Measurements from ENCODE around the gene RPRD1A. TPM values are rescaled to one million over a fixed set of nuclear protein-coding genes. Genes with fewer than 3 reads are reported as not detected.

The RPRD1A gene
- total and polyA plus RNA-seq, 4 donors, result 11.8 to 29.5 (median 16.6) TPM

DNA sequence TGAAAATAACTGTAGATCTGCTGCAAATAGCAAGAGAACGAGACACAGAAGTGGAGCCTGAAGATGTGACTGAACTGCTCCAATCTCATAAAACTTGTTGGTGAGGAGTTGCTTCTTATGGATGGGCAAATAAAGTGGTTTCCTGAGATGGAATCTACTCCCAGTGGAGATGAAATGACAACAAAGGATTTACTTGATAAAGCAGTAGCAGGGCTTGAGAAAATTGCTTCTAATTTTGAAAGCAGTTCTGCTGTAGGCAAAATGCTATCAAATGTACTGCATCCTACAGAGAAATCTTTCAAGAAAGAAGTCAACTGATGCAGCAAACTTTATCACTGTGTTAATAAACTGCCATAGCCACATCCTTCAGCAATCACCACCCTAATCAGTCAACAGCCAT is 44.0 kb downstream of the RPRD1A start:
- H3K9me3 ChIP-seq (ENCODE audit: control insufficient read depth in 4 of 4, low read length in 3 of 4), result no peaks in the 10 kb centered on the region
- TF ChIP-seq RXRA (IDR thresholded peaks at IDR 0.05) (no peak), HNF4A (conservative IDR thresholded peaks at IDR 0.05) (no peak), RAD21 (IDR thresholded peaks at IDR 0.05) (no peak)
- no peaks in the 10 kb centered on the region for H3K27me3 ChIP-seq (ENCODE audit: control insufficient read depth in 4 of 4, insufficient read depth in 4 of 4, low read length in 3 of 4)
- no peak overlapping the region for H3K9ac ChIP-seq (ENCODE audit: low read depth in 1 of 2, low read length in 2 of 2)
- 96% methylated on average over 1 of the region's 1 CpG for WGBS
- H3K4me1 ChIP-seq (ENCODE audit: control insufficient read depth in 4 of 4, insufficient read depth in 4 of 4, low read length in 3 of 4), result no peaks in the 10 kb centered on the region
- H3K36me3 ChIP-seq (ENCODE audit: control insufficient read depth in 4 of 4, insufficient read depth in 3 of 4, low read depth in 1 of 4, low read length in 3 of 4), result peaks cover 4 to 12% (median 10%) of the 10 kb centered on the region in 4 donors
- no peak for DNase-seq (ENCODE audit: low spot score)
- H3K27ac ChIP-seq (ENCODE audit: low read depth in 1 of 2, low read length in 2 of 2), result no peak overlapping the region
- no peak overlapping the region for H3K4me3 ChIP-seq (ENCODE audit: low read depth in 1 of 3, low read length in 3 of 3)

DNA sequence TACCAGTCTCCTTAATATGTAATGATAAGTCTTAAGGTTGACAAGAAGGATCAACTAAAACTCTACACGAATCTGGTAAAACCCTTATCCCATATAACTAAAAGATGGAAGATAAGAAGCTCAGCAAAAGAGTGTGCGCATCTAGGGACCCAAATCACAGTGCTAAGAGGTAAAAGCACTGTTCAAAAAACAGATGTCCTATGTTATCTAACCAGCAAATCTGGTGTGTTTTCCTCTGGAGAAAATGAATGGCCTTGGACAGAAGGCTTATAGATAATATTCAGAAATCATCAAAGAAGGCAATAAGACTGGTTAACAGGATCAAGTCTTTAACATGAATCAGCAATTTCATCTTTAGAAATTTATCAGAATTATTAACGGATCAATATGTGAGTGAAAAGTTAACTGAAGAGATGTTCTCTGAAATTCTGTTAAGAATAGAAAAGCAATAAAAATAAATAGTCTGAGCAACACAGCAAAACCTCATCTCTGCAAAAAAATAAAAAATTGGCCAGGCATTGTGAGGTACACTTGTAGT is 47.1 kb downstream of the RPRD1A start:
- no peaks in the 10 kb centered on the region for H3K4me1 ChIP-seq (ENCODE audit: control insufficient read depth in 4 of 4, insufficient read depth in 4 of 4, low read length in 3 of 4)
- H3K27ac ChIP-seq (ENCODE audit: low read depth in 1 of 2, low read length in 2 of 2), result no peak overlapping the region
- peaks cover under 1 to 4% (median 3%) of the 10 kb centered on the region in 4 donors for H3K36me3 ChIP-seq (ENCODE audit: control insufficient read depth in 4 of 4, insufficient read depth in 3 of 4, low read depth in 1 of 4, low read length in 3 of 4)
- no peak for TF ChIP-seq HNF4G (IDR thresholded peaks at IDR 0.05)
- TF ChIP-seq HNF4A (conservative IDR thresholded peaks at IDR 0.05), result no peak
- TF ChIP-seq, protein P1, sequence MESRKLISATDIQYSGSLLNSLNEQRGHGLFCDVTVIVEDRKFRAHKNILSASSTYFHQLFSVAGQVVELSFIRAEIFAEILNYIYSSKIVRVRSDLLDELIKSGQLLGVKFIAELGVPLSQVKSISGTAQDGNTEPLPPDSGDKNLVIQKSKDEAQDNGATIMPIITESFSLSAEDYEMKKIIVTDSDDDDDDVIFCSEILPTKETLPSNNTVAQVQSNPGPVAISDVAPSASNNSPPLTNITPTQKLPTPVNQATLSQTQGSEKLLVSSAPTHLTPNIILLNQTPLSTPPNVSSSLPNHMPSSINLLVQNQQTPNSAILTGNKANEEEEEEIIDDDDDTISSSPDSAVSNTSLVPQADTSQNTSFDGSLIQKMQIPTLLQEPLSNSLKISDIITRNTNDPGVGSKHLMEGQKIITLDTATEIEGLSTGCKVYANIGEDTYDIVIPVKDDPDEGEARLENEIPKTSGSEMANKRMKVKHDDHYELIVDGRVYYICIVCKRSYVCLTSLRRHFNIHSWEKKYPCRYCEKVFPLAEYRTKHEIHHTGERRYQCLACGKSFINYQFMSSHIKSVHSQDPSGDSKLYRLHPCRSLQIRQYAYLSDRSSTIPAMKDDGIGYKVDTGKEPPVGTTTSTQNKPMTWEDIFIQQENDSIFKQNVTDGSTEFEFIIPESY (IDR thresholded peaks at IDR 0.05), result no peak
- TF ChIP-seq NR2F2 (IDR thresholded peaks at IDR 0.05), result no peak
- TF ChIP-seq, protein P2, sequence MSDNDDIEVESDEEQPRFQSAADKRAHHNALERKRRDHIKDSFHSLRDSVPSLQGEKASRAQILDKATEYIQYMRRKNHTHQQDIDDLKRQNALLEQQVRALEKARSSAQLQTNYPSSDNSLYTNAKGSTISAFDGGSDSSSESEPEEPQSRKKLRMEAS (IDR thresholded peaks at IDR 0.05), result no peak
- TF ChIP-seq, protein P3, sequence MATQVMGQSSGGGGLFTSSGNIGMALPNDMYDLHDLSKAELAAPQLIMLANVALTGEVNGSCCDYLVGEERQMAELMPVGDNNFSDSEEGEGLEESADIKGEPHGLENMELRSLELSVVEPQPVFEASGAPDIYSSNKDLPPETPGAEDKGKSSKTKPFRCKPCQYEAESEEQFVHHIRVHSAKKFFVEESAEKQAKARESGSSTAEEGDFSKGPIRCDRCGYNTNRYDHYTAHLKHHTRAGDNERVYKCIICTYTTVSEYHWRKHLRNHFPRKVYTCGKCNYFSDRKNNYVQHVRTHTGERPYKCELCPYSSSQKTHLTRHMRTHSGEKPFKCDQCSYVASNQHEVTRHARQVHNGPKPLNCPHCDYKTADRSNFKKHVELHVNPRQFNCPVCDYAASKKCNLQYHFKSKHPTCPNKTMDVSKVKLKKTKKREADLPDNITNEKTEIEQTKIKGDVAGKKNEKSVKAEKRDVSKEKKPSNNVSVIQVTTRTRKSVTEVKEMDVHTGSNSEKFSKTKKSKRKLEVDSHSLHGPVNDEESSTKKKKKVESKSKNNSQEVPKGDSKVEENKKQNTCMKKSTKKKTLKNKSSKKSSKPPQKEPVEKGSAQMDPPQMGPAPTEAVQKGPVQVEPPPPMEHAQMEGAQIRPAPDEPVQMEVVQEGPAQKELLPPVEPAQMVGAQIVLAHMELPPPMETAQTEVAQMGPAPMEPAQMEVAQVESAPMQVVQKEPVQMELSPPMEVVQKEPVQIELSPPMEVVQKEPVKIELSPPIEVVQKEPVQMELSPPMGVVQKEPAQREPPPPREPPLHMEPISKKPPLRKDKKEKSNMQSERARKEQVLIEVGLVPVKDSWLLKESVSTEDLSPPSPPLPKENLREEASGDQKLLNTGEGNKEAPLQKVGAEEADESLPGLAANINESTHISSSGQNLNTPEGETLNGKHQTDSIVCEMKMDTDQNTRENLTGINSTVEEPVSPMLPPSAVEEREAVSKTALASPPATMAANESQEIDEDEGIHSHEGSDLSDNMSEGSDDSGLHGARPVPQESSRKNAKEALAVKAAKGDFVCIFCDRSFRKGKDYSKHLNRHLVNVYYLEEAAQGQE (IDR thresholded peaks at IDR 0.05), result no peak
- TF ChIP-seq FOXA2 (IDR thresholded peaks at IDR 0.05), result no peak
- no peak for TF ChIP-seq RAD21 (IDR thresholded peaks at IDR 0.05)
- no peak for TF ChIP-seq SP1 (IDR thresholded peaks at IDR 0.05)
- TF ChIP-seq EGR1 (IDR thresholded peaks at IDR 0.05; ENCODE audit: low read depth in 2 of 2), result no peak
- TF ChIP-seq, protein P4, sequence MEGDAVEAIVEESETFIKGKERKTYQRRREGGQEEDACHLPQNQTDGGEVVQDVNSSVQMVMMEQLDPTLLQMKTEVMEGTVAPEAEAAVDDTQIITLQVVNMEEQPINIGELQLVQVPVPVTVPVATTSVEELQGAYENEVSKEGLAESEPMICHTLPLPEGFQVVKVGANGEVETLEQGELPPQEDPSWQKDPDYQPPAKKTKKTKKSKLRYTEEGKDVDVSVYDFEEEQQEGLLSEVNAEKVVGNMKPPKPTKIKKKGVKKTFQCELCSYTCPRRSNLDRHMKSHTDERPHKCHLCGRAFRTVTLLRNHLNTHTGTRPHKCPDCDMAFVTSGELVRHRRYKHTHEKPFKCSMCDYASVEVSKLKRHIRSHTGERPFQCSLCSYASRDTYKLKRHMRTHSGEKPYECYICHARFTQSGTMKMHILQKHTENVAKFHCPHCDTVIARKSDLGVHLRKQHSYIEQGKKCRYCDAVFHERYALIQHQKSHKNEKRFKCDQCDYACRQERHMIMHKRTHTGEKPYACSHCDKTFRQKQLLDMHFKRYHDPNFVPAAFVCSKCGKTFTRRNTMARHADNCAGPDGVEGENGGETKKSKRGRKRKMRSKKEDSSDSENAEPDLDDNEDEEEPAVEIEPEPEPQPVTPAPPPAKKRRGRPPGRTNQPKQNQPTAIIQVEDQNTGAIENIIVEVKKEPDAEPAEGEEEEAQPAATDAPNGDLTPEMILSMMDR (IDR thresholded peaks at IDR 0.05; ENCODE audit: low read depth, low read length, missing input control), result no peak
- TF ChIP-seq GABPA (IDR thresholded peaks at IDR 0.05 in 1 of 2, conservative IDR thresholded peaks at IDR 0.05 in 1 of 2), result no peak
- TF ChIP-seq, protein P5, sequence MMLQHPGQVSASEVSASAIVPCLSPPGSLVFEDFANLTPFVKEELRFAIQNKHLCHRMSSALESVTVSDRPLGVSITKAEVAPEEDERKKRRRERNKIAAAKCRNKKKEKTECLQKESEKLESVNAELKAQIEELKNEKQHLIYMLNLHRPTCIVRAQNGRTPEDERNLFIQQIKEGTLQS (IDR thresholded peaks at IDR 0.05), result no peak
- TF ChIP-seq JUND (IDR thresholded peaks at IDR 0.05), result no peak
- no peak for TF ChIP-seq RXRA (IDR thresholded peaks at IDR 0.05)
- no peak for TF ChIP-seq FOXA1 (IDR thresholded peaks at IDR 0.05)
- TF ChIP-seq YY1 (IDR thresholded peaks at IDR 0.05), result no peak
- no peaks in the 10 kb centered on the region for H3K9me3 ChIP-seq (ENCODE audit: control insufficient read depth in 4 of 4, low read length in 3 of 4)
- no peak overlapping the region for H3K4me3 ChIP-seq (ENCODE audit: low read depth in 1 of 3, low read length in 3 of 3)
- WGBS, result 95% methylated on average over 3 of the region's 3 CpGs
- H3K9ac ChIP-seq (ENCODE audit: low read depth in 1 of 2, low read length in 2 of 2), result no peak overlapping the region
- DNase-seq (ENCODE audit: low spot score), result no peak
- H3K27me3 ChIP-seq (ENCODE audit: control insufficient read depth in 4 of 4, insufficient read depth in 4 of 4, low read length in 3 of 4), result no peaks in the 10 kb centered on the region

Data from liver (tissue), 9 donors.